Caco-2 (cell line): ENCODE results near the gene DPP10. TPM values are rescaled to one million over a fixed set of nuclear protein-coding genes. Genes with fewer than 3 reads are reported as not detected.

Experiments used
- BruUV-seq: library from RNA; stranded (reverse); fragments of 400-500 nt; replicated peaks from 2 replicates; lab custom pipeline; 2021; lab: Mats Ljungman, UMichigan
- CTCF ChIA-PET: fragments of 300-600 bp; sonication (Branson Sonifier 250); formaldehyde crosslinking; loops from one replicate; lab custom pipeline; 2022; ENCODE audit warnings: antibody characterized with exemption; lab: Charles Lee
- POLR2A ChIA-PET: fragments of 300-600 bp; sonication (Branson Sonifier 250); formaldehyde crosslinking; loops from one replicate; lab custom pipeline; 2022; ENCODE audit warnings: antibody characterized with exemption; lab: Charles Lee
- DNase-seq, 2 experiments: peaks; one replicate each; pipeline versions ENCODE4 v3.0.0 to v3.0.0-alpha.2; 2020 to 2022
- H3K27me3 ChIP-seq: replicated peaks from 2 replicates; pipeline ENCODE4 v1.6.0; 2011; ENCODE audit warnings: low read length; ENCODE audit not compliant: control insufficient read depth, insufficient read depth
- H3K36me3 ChIP-seq: 2 replicates; pipeline ENCODE4 v1.5.1; 2011; ENCODE audit warnings: low read length; ENCODE audit not compliant: control insufficient read depth, insufficient read depth
- H3K4me1 ChIP-seq: fragments of 250-450 bp; sonication (Bioruptor Pico); 2 replicates; pipeline ENCODE4 v1.5.1; 2020; ENCODE audit warnings: mild to moderate bottlenecking
- H3K4me3 ChIP-seq: 2 replicates; pipeline ENCODE4 v1.5.1; 2011; ENCODE audit warnings: low read depth, mild to moderate bottlenecking, control low read depth, low read length
- H3K9me3 ChIP-seq: fragments of 250-450 bp; sonication (Bioruptor Pico); 2 replicates; pipeline ENCODE4 v1.5.1; 2020; ENCODE audit warnings: mild to moderate bottlenecking, moderate library complexity
- H3K27ac Mint-ChIP-seq: one replicate; pipeline ENCODE4 v1.8.0; 2022; ENCODE audit warnings: mixed read lengths; ENCODE audit not compliant: unreplicated experiment
- H3K27me3 Mint-ChIP-seq: one replicate; pipeline ENCODE4 v1.8.0; 2022; ENCODE audit warnings: mixed read lengths; ENCODE audit not compliant: insufficient read depth, unreplicated experiment
- H3K36me3 Mint-ChIP-seq: one replicate; pipeline ENCODE4 v1.8.0; 2022; ENCODE audit warnings: mild to moderate bottlenecking, mixed read lengths; ENCODE audit not compliant: insufficient read depth, unreplicated experiment
- H3K4me1 Mint-ChIP-seq: one replicate; pipeline ENCODE4 v1.8.0; 2022; ENCODE audit warnings: low read depth, mixed read lengths; ENCODE audit not compliant: unreplicated experiment
- H3K4me3 Mint-ChIP-seq: one replicate; pipeline ENCODE4 v1.8.0; 2022; ENCODE audit warnings: mild to moderate bottlenecking, moderate library complexity, mixed read lengths; ENCODE audit not compliant: unreplicated experiment
- H3K9me3 Mint-ChIP-seq: one replicate; pipeline ENCODE4 v1.8.0; 2022; ENCODE audit warnings: mixed read lengths; ENCODE audit not compliant: unreplicated experiment
- CTCF ChIP-seq, 2 experiments: fragments of 200-600 bp in 1 of 2; IDR thresholded peaks; 1 replicate in 1 of 2; 2 replicates in 1 of 2; pipeline versions ENCODE4 v1.5.1 to v1.8.0; 2011 to 2022; ENCODE audit warnings: antibody characterized with exemption in 1 of 2, control low read depth in 1 of 2, inconsistent platforms in 1 of 2, low read depth in 1 of 2, low read length in 1 of 2, mild to moderate bottlenecking in 1 of 2, moderate library complexity in 1 of 2; ENCODE audit not compliant: insufficient read depth in 1 of 2, severe bottlenecking in 1 of 2, unreplicated experiment in 1 of 2
- intact Hi-C: fragments of 100-400 bp; cut with micrococcal nuclease; formaldehyde crosslinking; loops from one replicate; pipeline ENCODE4 v1.10.0; 2022; ENCODE audit not compliant: unreplicated experiment
- total RNA-seq: library from RNA; stranded (reverse); gene quantifications from 2 replicates; pipeline ENCODE4 v1.2.3, GENCODE V29; 2022

The DPP10 gene
- total RNA-seq, 1 experiment from 2014 or later, result not detected

GRCh38 chr2:114631146-114631545 lies 188.7 kb downstream of the DPP10 start:
- CTCF ChIA-PET, result no interaction called here
- Histone ChIP-seq H3K4me1 (peaks cover 19% of the 10 kb centered on the region), H3K36me3 (no peaks in the 10 kb centered on the region), H3K27me3 (no peaks in the 10 kb centered on the region), H3K9me3 (no peaks in the 10 kb centered on the region), H3K4me3 (no peak overlapping the region)
- Mint-ChIP-seq H3K27me3 (no peaks in the 10 kb centered on the region), H3K27ac (no peak overlapping the region), H3K9me3 (no peaks in the 10 kb centered on the region), H3K36me3 (no peaks in the 10 kb centered on the region), H3K4me3 (no peak overlapping the region), H3K4me1 (peaks cover 26% of the 10 kb centered on the region)
- no peak for DNase-seq
- intact Hi-C loops, result no loop called here
- no peak for TF ChIP-seq CTCF (IDR thresholded peaks at IDR 0.05; ENCODE audit: insufficient read depth in 1 of 2, low read depth in 1 of 2, low read length in 1 of 2, severe bottlenecking in 1 of 2, unreplicated experiment in 1 of 2)
- POLR2A ChIA-PET, result no interaction called here
- BruUV-seq, result no TSS peak

GRCh38 chr2:114642166-114642770 lies 199.8 kb downstream of the DPP10 start:
- H3K36me3 Mint-ChIP-seq, result peaks cover 10% of the 10 kb centered on the region
- intact Hi-C loops, result loop anchor here (1.0 to 5.0 kb wide), 4 partner anchors 8 to 665 kb away; no protein-coding TSS in a partner anchor
- Histone ChIP-seq H3K4me3 (no peak overlapping the region), H3K4me1 (peaks cover 31% of the 10 kb centered on the region), H3K9me3 (0 out of 2 replicates have a peak, but pooled peaks cover 3% of the 10 kb centered on the region), H3K27me3 (no peaks in the 10 kb centered on the region), H3K36me3 (no peaks in the 10 kb centered on the region)
- no peaks in the 10 kb centered on the region for H3K27me3 Mint-ChIP-seq
- BruUV-seq, result no TSS peak
- H3K27ac Mint-ChIP-seq, result peak overlapping the region; percentile 94
- POLR2A ChIA-PET, result interaction anchor here (0.5 to 0.9 kb wide), 3 partner anchors 22 to 753 kb away, joined by 3 to 5 read pairs (median 3); partner anchors contain the start of gene ACTR3
- H3K9me3 Mint-ChIP-seq, result peaks cover 9% of the 10 kb centered on the region
- CTCF ChIA-PET, result interaction anchor here (0.6 kb wide), 1 partner anchor 8 kb away, joined by 3 read pairs; no protein-coding TSS in a partner anchor
- peak; percentile 86 to 89 for DNase-seq
- H3K4me3 Mint-ChIP-seq, result peak overlapping the region; percentile 45
- peaks cover 27% of the 10 kb centered on the region for H3K4me1 Mint-ChIP-seq
- no peak for TF ChIP-seq CTCF (IDR thresholded peaks at IDR 0.05; ENCODE audit: insufficient read depth in 1 of 2, low read depth in 1 of 2, low read length in 1 of 2, severe bottlenecking in 1 of 2, unreplicated experiment in 1 of 2)

- ChIA-PET POLR2A (interaction anchor here (0.5 kb wide), 1 partner anchor 753 kb away, joined by 3 read pairs; the partner anchor contains the start of gene ACTR3), CTCF (no interaction called here)
- BruUV-seq, result no TSS peak
- H3K27me3 ChIP-seq, result no peaks in the 10 kb centered on the region
- H3K36me3 Mint-ChIP-seq, result peaks cover 10% of the 10 kb centered on the region
- no peaks in the 10 kb centered on the region for H3K27me3 Mint-ChIP-seq
- peak overlapping the region; percentile 94 for H3K27ac Mint-ChIP-seq
- peaks cover 35% of the 10 kb centered on the region for H3K4me1 ChIP-seq
- peaks cover 8% of the 10 kb centered on the region for H3K9me3 Mint-ChIP-seq
- intact Hi-C loops, result loop anchor here (1.0 to 5.0 kb wide), 4 partner anchors 9 to 666 kb away; no protein-coding TSS in a partner anchor
- H3K4me1 Mint-ChIP-seq, result peaks cover 27% of the 10 kb centered on the region
- no peak for TF ChIP-seq CTCF (IDR thresholded peaks at IDR 0.05; ENCODE audit: insufficient read depth in 1 of 2, low read depth in 1 of 2, low read length in 1 of 2, severe bottlenecking in 1 of 2, unreplicated experiment in 1 of 2)
- H3K4me3 Mint-ChIP-seq, result peak overlapping the region; percentile 45
- DNase-seq, result peak in 1 of 2 experiments; percentile 18
- 0 out of 2 replicates have a peak, but pooled peaks cover 3% of the 10 kb centered on the region for H3K9me3 ChIP-seq
- no peak overlapping the region for H3K4me3 ChIP-seq
- H3K36me3 ChIP-seq, result no peaks in the 10 kb centered on the region
These were observed 200.6 kb downstream of the DPP10 start for GRCh38 chr2:114642988-114643553.
